Nucleus accumbens (tissue), 56 donors: ENCODE results near the gene NR3C2.

Experiments used
- DNase-seq, 56 donors: peaks; one replicate each; lab custom pipeline; 2025; lab: John Stamatoyannopoulos, UW

The NR3C2 gene

DNA sequence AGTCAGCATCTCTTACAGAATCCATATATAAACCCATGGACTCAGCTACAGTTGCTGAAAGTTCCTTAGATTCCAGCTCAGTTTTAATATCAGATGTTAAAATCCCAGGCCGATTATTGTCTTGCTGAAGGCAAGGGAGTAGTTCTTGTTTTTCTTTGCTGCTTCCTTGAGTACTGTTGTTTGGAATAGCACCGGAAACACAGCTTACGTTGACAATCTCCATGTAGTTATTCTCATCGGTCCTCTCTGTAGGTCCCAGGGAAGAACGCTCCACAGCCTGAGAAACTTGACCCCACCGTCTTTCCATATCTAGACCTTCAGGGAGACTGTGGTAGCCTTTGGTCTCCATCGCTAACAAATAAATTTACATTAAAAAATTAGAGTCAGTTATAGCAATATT, 5.7 kb downstream of the NR3C2 start:
- no peak for DNase-seq

DNA sequence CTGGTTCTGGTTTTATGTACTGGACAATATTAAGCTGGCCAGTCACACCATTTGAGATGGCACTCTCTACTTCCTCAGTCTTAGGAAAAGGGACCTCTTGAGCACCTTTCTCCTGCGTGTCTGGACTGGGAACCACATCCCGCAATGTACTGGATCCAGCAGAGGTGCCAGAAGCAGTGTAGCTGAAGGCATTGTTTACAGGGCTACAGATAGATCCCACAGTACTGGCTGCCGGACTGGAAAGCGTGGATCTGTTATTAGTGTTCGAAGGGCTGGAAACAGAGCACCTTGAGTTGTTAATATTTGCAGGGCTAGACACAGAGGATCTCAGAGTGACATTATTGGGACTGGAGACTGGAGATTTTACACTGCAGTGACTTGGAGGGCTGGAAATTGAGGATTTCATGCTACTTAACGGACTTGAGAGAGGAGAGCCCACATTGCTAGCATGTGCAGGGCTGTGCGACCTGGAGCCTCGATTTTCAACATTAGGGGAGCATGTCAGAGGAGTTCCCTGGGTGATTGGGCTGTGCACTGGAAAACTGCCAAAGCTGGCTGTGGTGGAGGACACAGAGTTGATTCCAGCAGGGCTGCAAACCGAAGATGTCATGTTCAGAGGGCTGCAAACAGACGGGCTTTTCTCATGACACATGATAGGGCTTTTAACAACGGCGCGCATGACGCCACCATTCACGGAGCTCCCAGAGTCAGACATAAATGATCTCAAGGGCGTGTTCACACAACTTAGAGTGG, 6.4 kb downstream of the NR3C2 start:
- peak in 4 of 56 donors; percentile 2 to 12 (median 2) for DNase-seq

DNA sequence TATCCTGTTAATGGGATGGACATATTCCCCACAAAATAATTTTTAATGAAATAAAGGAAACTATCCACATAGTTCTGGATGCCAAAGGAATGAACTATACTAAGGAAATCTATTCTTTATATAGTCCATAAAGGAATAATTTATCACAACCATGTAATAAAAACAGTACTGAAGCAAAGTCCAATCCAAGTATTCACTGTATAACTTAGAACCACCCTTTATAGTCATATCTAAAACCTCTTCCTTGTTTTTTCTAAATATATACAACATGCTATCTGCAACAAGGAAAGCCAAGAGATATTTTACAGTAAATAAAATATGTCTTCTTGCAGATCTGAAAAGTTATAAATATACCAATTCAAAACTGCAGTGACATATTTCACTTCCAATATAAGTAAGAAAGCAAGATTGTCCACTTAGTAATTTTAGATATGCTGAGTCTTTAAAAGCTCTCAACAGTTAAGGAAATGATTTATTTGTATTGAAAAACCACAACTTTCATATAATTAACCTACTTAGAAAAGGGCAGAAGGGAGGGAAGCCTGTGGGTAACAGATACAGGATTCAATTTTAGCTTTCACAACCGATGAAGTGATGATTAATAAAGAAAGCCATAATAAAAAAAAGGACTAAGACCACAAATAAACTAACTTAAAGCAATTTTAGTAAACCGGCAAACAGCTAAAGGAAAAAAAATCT, 8.0 kb downstream of the NR3C2 start:
- no peak for DNase-seq

DNA sequence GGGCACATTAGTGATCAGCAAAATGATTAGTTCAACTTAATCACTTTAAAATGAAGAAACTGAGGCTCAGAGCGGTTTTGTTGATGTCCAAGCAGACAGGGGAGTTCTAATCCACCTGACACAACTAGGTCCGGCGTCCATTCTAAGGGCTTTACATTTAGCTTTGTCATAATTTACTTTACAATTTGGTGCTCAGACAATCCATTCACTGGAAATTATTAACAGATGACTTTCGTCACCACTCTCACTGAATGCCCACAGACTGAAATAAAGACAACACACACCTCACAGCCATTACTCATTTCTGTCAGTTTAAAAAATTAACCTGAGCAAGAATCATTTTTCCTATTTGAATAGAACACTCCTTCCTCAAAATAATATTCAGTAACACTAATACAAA, 10.8 kb downstream of the NR3C2 start:
- DNase-seq: no peak

DNA sequence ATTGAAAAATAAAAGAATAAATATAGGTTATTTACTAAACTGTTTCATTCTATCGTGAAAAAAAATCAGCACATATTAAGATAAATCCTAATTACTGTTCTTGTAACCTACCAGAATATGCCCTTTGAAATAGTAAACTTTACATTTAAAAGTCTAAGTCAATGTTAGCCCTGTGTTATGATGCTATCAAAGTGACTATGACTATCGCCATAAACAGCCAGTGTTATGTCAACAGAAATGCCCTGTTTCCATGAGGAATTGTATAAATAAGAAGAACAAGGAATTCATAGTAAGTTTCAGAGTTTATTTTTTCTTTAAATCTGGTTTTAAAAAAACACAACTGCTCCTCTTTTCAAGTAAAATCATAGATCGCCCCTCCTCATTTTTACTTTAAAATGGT, 11.4 kb downstream of the NR3C2 start:
- no peak for DNase-seq

DNA sequence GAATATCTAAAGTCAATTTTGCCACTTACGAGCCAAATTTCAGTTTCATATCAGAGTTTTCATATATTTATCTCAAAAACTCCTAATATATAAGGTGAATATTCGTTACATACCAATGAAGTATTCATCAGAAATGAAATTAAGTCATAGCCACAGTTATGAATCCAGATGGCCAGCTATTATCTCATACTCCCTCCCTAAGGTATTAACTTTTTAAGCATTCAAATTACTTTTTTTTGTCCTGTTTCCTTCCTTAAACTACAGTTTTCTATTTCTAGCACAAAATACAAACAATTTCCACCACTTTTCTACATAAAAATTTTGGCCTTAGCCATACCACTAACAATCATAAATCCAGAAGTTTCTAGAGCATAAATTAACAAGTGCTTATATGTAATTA, 13.0 kb downstream of the NR3C2 start:
- no peak for DNase-seq

DNA sequence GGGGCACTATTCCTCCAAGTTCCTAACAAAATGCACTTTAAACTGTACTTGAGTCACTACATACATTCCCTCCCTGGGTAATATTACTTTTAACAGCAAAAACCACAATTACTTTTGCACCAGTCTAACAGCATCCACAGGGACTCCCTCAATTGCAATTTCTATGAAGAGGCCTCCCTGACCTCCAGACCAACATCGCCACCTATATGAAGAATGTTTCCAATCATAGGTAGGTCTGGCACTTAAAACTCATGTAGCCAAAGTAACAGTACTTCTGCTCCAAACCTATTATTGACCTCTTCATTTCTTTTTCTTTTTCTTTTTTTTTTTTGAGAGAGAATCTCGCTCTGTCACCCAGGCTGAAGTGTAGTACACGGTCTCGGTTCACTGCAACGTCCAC, 15.6 kb downstream of the NR3C2 start:
- no peak for DNase-seq

DNA sequence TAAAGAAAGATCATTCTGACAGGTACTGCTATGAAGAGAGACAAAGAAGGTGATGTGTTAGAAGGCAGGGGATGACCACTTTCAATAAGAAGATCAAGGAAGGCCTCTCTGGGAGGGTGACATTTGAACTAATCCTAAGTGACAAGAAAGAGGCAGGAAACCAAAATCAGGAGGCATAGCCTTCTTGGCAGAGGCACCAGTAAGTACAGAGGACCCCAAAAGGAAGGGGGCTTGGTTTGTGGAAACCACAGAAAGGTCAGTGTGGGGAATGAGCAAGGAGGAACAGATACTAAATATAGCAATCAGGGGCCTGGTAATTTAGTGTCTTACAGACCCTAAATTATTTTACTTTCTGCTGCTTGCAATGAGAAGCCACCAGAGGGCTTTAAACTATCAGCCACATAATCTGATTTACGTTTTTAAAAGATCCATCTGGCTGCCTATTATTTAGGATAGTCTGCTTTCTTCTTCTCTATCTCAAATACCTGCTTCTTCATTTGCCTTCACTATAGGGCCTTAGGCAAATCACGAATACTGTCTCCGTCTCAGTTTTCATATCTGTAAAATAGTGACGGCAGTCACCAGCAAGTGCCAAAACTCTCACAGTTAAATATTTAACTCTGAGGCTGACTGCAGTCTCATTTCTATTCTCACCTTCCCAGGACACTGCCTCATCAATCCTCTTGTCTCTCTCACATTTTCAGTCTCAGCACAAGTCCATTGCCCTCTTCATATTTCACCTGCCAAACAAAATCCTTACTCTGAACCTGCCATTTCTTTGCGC, 16.7 kb downstream of the NR3C2 start:
- no peak for DNase-seq

DNA sequence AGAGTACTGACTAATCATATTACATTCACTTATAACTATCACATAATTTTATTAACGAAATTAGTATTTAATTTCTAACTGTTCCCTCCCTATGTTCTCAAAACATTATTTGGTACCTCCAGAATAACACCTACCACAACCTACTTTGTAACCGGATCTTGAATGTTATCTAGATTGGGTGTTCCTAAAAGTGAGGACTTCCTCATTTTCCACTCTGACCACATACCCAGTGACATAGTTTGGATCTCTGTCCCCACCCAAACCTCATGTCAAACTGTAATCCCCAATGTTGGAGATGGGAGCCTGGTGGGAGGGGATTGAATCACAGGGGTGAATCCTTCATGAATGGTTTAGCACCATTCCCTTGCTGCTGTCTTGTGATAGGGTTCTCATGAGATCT, 21.8 kb downstream of the NR3C2 start:
- no peak for DNase-seq

DNA sequence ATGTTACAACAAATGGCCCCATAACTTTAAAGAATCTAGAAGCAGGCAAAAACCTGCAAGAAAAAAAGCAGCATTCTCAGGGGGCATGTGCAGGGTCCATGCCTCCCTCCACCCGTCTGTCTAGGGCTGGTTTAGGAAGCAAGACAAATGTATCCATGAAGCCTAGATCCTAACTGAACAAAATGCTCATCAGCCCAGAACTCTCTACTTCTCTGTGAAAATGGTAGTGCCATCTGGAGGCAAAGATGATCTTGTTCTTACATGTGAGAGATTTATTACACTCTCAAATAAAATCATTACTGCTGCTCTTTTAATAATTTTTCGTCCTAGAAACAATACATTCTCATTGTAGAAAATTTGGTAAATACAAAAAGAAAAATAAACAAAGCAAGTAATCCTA, 26.7 kb downstream of the NR3C2 start:
- DNase-seq: no peak

DNA sequence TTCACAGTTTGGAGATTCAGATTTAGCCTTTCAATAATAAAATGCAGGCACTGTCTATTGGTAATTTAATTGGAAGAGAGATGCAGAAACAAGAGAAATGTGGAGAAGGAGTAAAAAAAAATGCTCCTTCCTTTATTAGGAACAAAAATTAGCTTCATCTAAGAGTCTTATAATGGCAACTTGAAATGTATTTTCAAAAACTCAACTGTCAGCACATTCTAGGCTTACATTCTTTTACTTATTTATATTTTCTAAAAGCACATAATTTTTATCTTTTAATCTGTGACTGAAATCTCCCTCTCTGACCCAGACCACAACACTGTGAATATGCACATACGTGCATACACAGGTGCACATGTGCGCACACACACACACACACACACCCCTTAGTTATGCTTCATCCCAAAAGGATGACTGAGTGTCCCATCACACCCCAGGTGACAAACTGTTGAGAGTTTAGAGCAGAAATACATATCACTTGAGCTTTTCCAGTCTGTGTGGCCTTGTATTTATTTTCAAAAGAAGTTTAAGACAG, 29.7 kb downstream of the NR3C2 start:
- DNase-seq: no peak

DNA sequence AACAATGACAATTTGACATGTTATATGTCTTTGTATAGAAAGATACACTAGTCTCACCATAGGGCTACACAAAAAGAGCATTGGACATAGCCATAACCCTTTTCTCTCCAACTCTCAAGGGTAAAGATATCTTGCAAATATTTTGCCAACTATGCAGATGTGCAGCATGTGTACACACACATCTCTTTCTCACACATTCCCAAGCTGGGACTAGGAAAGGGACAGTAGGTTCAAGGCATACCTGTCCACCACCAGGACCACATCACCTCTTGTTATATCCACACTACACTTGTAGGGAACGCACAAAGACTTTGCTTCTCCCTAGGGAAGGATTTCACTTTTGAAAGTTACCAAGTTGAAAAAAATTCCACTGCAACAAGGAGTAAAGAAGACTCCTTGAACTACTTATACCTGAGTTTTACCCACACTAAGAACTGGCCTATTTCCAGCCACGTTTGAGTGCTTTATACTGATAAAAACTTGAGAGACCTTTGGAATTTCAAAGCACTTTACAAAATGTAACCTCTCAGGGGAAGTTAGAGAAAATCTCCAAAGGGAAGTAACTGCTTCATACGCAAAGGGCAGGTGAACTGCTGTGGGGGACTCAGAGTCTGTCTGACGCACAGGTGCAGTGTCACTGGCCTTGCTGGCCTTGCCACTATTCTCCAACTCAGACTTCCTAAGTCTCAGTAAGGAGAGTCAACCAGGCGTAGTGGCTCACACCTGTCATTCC, 36.9 kb downstream of the NR3C2 start:
- DNase-seq: no peak

DNA sequence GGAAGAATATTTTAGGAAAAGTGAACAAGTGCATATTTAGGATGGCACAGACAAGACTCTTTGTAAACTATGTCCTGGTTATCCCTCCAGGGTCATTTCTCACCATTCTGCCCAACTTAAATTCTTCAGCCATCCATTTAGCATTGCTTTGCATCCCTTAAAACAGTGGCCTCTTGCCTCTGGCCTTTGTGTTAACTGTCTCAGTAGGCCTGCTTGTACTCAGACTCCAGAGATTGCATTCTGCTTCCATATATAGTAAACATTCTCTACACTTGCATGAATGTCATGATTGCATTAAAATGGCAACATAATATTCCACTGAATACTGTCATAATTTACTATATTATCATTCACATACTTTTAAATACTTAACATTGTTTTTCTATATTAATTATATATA, 43.2 kb downstream of the NR3C2 start:
- no peak for DNase-seq

DNA sequence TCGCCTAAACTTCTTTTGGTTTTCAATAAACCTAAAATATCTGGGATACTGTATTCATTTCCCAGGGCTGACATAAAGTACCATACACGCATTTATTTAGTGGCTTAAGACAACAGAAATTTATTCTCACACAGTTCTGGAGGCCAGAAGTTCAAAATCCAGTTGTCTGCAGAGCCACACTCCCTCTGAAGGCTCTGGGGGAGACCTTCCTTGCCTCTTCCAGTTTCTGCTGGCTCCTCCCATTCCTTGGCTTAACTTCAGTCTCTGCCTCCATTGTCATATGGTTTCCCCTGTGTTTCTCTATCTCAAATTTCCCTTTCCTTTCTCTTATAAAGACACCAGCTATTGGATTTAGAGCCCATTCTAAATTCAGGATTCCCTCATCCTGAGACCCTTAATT, 44.4 kb downstream of the NR3C2 start:
- no peak for DNase-seq

DNA sequence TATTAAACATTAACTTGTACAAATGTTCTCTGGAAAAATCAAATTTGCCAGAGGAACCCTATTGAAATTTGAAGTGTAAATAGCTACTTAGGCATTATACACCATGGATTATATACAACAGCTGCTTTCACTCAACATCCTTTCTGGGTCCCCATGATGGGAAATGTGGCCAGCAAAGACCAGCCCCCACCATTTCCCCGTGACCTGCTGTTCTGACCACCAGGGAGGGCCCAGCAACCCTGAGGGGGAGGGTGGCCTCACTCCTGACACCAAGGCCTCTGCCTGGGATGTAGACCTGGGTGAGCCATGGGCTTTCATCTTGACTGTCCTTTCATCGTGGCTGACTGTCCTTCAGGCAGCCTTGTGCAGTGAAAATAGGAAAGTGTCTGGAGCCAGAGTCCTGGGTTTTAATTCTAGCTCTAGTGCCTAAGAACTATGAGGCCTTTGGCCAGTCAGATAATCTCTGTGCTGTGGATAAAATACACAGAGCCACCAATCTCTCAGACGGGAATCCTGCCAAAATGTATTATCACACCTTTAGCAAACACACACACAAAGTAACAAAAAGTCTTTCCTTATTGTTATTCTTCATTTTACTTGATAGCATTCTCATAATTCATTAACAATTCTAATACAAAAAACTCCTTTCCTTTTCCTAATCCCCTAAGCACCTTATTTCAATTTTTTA, 45.1 kb downstream of the NR3C2 start:
- no peak for DNase-seq

DNA sequence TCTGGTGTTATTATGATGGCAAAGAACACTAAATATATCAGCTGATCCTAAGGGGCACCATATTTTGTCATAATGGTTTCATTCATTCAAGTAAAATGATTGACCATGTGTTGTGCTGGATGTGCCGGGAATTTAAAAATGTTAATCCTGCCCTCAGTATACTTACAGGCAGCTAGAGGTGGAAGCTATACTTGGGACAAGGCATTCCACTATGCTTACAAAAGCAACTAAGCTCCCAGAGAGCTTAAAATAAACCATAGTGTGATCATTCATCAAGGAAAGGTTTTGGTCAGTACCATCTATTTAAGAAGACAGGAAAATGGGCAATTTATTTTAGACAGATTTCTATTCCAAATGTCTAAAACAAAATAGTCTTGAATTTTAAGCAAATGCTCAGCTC, 46.4 kb downstream of the NR3C2 start:
- no peak for DNase-seq

DNA sequence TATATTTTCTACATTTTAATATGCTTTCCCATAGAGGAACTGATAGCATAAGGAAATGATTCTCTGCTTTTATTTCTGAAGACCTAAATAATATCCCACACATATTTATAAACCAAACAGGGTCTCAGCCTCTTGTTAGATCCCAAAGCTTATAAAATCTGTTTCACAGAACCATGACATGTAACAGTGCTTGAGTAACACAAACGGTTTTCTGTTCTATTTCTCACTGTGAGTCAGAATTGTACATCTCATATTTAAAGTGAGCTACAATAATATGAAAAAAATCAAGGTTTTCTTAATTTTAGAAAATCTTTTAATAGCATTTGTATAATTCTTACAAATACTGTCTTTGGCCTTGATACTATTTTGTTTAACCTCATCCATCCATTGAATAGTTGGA, 51.2 kb downstream of the NR3C2 start:
- DNase-seq: no peak

DNA sequence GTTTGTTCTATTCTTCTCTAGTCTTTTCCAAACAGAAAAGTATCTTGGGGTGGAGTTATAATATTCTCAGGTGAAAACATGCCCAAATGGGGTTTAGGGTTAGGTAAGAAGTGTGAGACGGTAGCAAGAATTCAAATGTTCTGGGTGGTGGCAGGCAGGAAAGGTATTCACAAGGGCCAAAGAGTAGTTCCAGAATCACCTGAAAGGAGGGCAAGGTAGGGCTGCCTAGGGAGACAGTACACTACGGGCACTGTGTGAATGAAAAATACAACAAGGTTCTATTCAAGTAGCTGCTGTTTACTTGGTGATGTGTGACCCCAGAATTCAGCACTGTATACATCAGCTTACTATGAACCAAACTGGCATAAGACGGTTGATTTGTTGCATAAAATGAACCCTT, 51.9 kb downstream of the NR3C2 start:
- DNase-seq: no peak

DNA sequence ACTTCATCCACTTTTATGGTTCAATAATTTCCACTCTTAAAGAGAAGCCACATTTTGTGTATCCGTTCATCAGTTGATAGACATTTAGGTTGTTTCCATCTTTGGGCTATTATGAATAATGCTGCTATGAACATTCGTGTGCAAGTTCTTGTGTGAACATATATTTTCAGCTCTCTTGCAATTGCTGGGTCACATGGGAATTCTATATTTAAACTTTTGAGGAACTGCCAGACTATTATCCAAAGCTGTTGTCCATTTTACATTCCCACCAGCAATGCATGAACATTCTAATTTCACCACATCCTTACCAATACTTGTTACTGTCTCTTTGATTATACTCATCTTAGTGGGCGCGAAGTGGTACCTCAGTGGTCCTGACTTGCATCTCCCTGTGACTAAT, 61.9 kb downstream of the NR3C2 start:
- no peak for DNase-seq

DNA sequence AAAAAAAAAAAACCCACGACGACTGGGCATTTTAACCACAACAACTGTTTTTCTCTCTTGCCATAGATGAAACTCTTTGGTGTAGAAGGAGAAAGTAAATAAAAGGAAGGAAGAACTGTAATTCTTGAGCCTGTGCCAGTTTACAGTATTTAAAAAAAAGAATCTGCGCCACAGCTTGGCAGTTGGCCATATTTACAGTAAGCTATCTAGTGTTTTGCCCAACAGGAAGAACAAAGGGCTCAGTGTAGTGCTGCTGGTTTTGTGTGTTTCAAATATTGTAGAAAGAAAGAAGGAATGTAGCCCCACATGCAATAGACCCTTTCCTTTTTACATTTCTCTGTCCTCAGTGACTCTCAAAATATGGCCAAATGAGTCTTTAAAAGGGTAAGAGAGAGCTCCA, 66.1 kb downstream of the NR3C2 start:
- peak in 4 of 56 donors; percentile 6 to 32 (median 8) for DNase-seq
